GM21717 (cell line): ENCODE data around the gene PIP4K2C.
"Not testable (repeated sequence)": the region's sequence is repeated elsewhere in the genome, so short reads cannot be mapped to it uniquely, and the experiment has no call there.

ENCODE experiments used
- ATAC-seq: cut with Tn5 transposase; IDR thresholded peaks from one replicate; pipeline ENCODE4 v1.9.1; 2021; ENCODE audit warnings: mild to moderate bottlenecking, moderate library complexity; ENCODE audit not compliant: unreplicated experiment

Gene PIP4K2C

GRCh38 chr12:57558864-57559263, 32.1 kb upstream of the PIP4K2C start:
- no peak for ATAC-seq

GRCh38 chr12:57560516-57560915, 30.5 kb upstream of the PIP4K2C start:
- no peak for ATAC-seq

GRCh38 chr12:57561117-57561516, 29.9 kb upstream of the PIP4K2C start:
- not testable (repeated sequence) for ATAC-seq

- no peak for ATAC-seq
Measured at GRCh38 chr12:57563358-57563757, 27.6 kb upstream of the PIP4K2C start.

GRCh38 chr12:57564178-57564740, 26.7 kb upstream of the PIP4K2C start:
- no peak for ATAC-seq

GRCh38 chr12:57568838-57569237, 22.2 kb upstream of the PIP4K2C start:
- no peak for ATAC-seq

GRCh38 chr12:57569858-57570257, 21.1 kb upstream of the PIP4K2C start:
- ATAC-seq = no peak

- ATAC-seq = not testable (repeated sequence)
Measured at GRCh38 chr12:57570438-57570837, 20.6 kb upstream of the PIP4K2C start.

GRCh38 chr12:57571926-57572762, 18.8 kb upstream of the PIP4K2C start:
- no peak for ATAC-seq

GRCh38 chr12:57574795-57575194, 16.2 kb upstream of the PIP4K2C start:
- ATAC-seq = no peak

GRCh38 chr12:57575771-57576612, 15.0 kb upstream of the PIP4K2C start:
- ATAC-seq = no peak

GRCh38 chr12:57576613-57577160, 14.3 kb upstream of the PIP4K2C start:
- ATAC-seq = no peak

- ATAC-seq = no peak
Measured at GRCh38 chr12:57577981-57578758, 12.8 kb upstream of the PIP4K2C start.

GRCh38 chr12:57579011-57579410, 12.0 kb upstream of the PIP4K2C start:
- no peak for ATAC-seq

- ATAC-seq = no peak
Measured at GRCh38 chr12:57579677-57580465, 11.1 kb upstream of the PIP4K2C start.

- ATAC-seq = no peak
Measured at GRCh38 chr12:57580466-57580795, 10.6 kb upstream of the PIP4K2C start.

GRCh38 chr12:57581802-57582201, 9.2 kb upstream of the PIP4K2C start:
- no peak for ATAC-seq

GRCh38 chr12:57582440-57582839, 8.6 kb upstream of the PIP4K2C start:
- no peak for ATAC-seq

- ATAC-seq = peak; percentile 91
Measured at GRCh38 chr12:57583008-57583831, 7.8 kb upstream of the PIP4K2C start.
